ENCODE measurements around the gene PHACTR4.

- TF ChIP-seq POLR2AphosphoS5 (IDR thresholded peaks at IDR 0.05; ENCODE audit: low read depth) (no peak), CTCF (IDR thresholded peaks at IDR 0.05; ENCODE audit: insufficient read depth, low read length) (no peak)
These were observed 100.6 kb downstream of the PHACTR4 start for GRCh38 chr1:28470146-28470545.

All from HL-60 (cell line).